HepG2 (cell line): Measurements from ENCODE around the gene LDLR. TPM values are rescaled to one million over a fixed set of nuclear protein-coding genes. Genes with fewer than 3 reads are reported as not detected.
A peak's percentile ranks its signal among the peaks of the same experiment; 100 is the strongest.

Experiments used
- ARNTL ChIP-seq: sonication (generic); formaldehyde crosslinking; IDR thresholded peaks from 2 replicates; pipeline ENCODE4 v1.4.0; 2020; ENCODE audit warnings: mild to moderate bottlenecking, missing genetic modification reagents
- GZF1 ChIP-seq: sonication (generic); formaldehyde crosslinking; IDR thresholded peaks from 2 replicates; pipeline ENCODE4 v1.5.1; 2020; ENCODE audit warnings: mild to moderate bottlenecking, missing genetic modification reagents
- HNRNPL ChIP-seq: fragments of 200-400 bp; formaldehyde crosslinking; IDR thresholded peaks from 2 replicates; pipeline ENCODE4 v1.6.1; 2017; ENCODE audit warnings: mild to moderate bottlenecking, low read depth, low read length
- MLLT10 ChIP-seq: sonication (generic); formaldehyde crosslinking; IDR thresholded peaks from 2 replicates; pipeline ENCODE4 v1.4.0; 2020; ENCODE audit warnings: missing genetic modification reagents
- MTF1 ChIP-seq: sonication (generic); formaldehyde crosslinking; IDR thresholded peaks from 2 replicates; pipeline ENCODE4 v1.5.0; 2020; ENCODE audit warnings: missing genetic modification reagents
- PHF8 ChIP-seq: sonication (generic); formaldehyde crosslinking; IDR thresholded peaks from 2 replicates; pipeline ENCODE4 v1.5.0; 2020; ENCODE audit warnings: missing genetic modification reagents
- POLR2G ChIP-seq: fragments of 200-400 bp; formaldehyde crosslinking; IDR thresholded peaks from 2 replicates; pipeline ENCODE4 v1.6.1; 2018; ENCODE audit warnings: mild to moderate bottlenecking, low read depth, low read length, moderate library complexity
- ZNF235 ChIP-seq: sonication (generic); formaldehyde crosslinking; IDR thresholded peaks from 2 replicates; pipeline ENCODE4 v1.8.1; 2023; ENCODE audit warnings: mild to moderate bottlenecking, missing genetic modification reagents, borderline replicate concordance
- ZNF552 ChIP-seq: sonication (generic); formaldehyde crosslinking; IDR thresholded peaks from 2 replicates; pipeline ENCODE4 v1.9.0; 2022; ENCODE audit warnings: missing genetic modification reagents, mild to moderate bottlenecking, borderline replicate concordance
- ZNF556 ChIP-seq: sonication (generic); formaldehyde crosslinking; IDR thresholded peaks from 2 replicates; pipeline ENCODE4 v1.4.0; 2020; ENCODE audit warnings: mild to moderate bottlenecking, missing genetic modification reagents, borderline replicate concordance
- ZNF562 ChIP-seq: sonication (generic); formaldehyde crosslinking; IDR thresholded peaks from 2 replicates; pipeline ENCODE4 v1.8.0; 2022; ENCODE audit warnings: missing genetic modification reagents, borderline replicate concordance
- ZNF670 ChIP-seq: sonication (generic); formaldehyde crosslinking; IDR thresholded peaks from 2 replicates; pipeline ENCODE4 v1.8.0; 2022; ENCODE audit warnings: mild to moderate bottlenecking, missing genetic modification reagents, borderline replicate concordance
- ZNF841 ChIP-seq: sonication (generic); formaldehyde crosslinking; IDR thresholded peaks from 2 replicates; pipeline ENCODE4 v1.8.1; 2023; ENCODE audit warnings: missing genetic modification reagents, borderline replicate concordance
- ZSCAN31 ChIP-seq: sonication (generic); formaldehyde crosslinking; IDR thresholded peaks from 2 replicates; pipeline ENCODE4 v1.5.0; 2020; ENCODE audit warnings: low read depth, mild to moderate bottlenecking, missing genetic modification reagents
- ZSCAN9 ChIP-seq: IDR thresholded peaks from 2 replicates; pipeline ENCODE4 v1.6.1; 2016; ENCODE audit warnings: borderline replicate concordance
- ZZZ3 ChIP-seq: sonication (generic); formaldehyde crosslinking; IDR thresholded peaks from 2 replicates; pipeline ENCODE4 v1.4.0; 2020; ENCODE audit warnings: missing genetic modification reagents, mild to moderate bottlenecking, borderline replicate concordance
- polyA plus RNA-seq, 8 experiments: library from polyadenylated mRNA; depleted of rRNA in 3 of 8; stranded (reverse) in 7 of 8; unstranded in 1 of 8; fragments of >200 nt; fragmentation: Illumina TruSeq in 4 of 8; extraction: Trizol in 4 of 8; gene quantifications; 2 replicates each; pipeline versions ENCODE4 v1.2.1 to v1.2.3, GENCODE V29; 2011 to 2016; ENCODE audit warnings: low read depth in 4 of 8, missing spikeins in 1 of 8, mixed read lengths in 1 of 8; ENCODE audit not compliant: insufficient read depth in 1 of 8
- total RNA-seq, 5 experiments: library from RNA; depleted of rRNA; stranded (reverse); fragments of >200 nt; fragmentation: Illumina TruSeq; extraction: Trizol; gene quantifications; 2 replicates each; pipeline ENCODE4 v1.2.3, GENCODE V29; 2016; ENCODE audit warnings: low read depth in 1 of 5
- TF ChIP-seq, protein P1 (sequence below): sonication (generic); formaldehyde crosslinking; IDR thresholded peaks from 2 replicates; pipeline ENCODE4 v1.4.0; 2020; ENCODE audit warnings: low read depth, mild to moderate bottlenecking, missing genetic modification reagents
- TF ChIP-seq, protein P2 (sequence below): sonication (generic); formaldehyde crosslinking; IDR thresholded peaks from 2 replicates; pipeline ENCODE4 v1.8.0; 2022; ENCODE audit warnings: low read depth, missing genetic modification reagents
- TF ChIP-seq, protein P3 (sequence below): sonication (generic); formaldehyde crosslinking; IDR thresholded peaks from 2 replicates; pipeline ENCODE4 v1.4.0; 2020; ENCODE audit warnings: mild to moderate bottlenecking, missing genetic modification reagents
- TF ChIP-seq, protein P4 (sequence below): sonication (generic); formaldehyde crosslinking; IDR thresholded peaks from 2 replicates; pipeline ENCODE4 v1.9.0; 2022; ENCODE audit warnings: missing genetic modification reagents, mild to moderate bottlenecking, borderline replicate concordance
- TF ChIP-seq, protein P5 (sequence below), 2 experiments: IDR thresholded peaks; 2 replicates each; pipeline ENCODE4 v1.6.1; 2011 to 2012; ENCODE audit warnings: low read length in 2 of 2, borderline replicate concordance in 1 of 2, low read depth in 1 of 2, mild to moderate bottlenecking in 1 of 2, moderate library complexity in 1 of 2

LDLR gene
- total and polyA plus RNA-seq, 2 of the 13 experiments (the other 11 are each of a cell fraction or from before 2014, with no cell fraction given): 51.6 to 92.5 TPM

DNA sequence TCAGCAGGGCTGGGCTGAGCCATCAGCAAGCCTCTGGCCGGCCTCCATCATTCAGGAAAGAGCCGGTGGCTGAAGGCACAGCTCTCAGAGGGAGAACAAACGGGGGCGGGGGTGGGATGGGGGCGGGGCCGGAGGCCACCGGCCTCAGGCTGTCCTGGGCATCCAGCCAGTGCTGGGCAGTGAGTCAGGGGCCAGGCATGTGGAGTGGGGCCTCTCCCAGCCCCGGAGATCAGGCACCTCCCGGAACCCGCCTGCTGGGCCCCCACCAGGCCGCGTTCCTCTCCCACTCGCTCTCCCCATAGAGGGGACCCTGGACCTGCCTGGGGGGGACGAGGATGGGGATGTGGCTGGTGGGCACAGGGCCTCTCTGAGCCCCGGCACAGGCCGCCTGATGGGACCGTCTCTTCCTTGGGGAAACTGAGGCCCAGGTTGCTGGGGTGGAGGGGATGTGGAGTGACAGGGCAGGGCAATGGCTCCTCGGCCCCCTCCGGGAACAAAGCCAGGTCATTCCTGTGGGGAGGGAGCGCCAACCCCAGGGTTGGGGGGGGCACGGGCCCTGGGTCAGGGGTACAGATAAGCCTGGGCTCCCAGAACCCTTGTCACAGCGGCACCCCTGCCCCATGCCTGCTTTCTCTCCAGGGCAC lies 53.4 kb downstream of the LDLR start (continued):
- no peak for TF ChIP-seq HNRNPL
- no peak for TF ChIP-seq MLLT10 (CRISPR knock-in tag)
- TF ChIP-seq, protein P1, sequence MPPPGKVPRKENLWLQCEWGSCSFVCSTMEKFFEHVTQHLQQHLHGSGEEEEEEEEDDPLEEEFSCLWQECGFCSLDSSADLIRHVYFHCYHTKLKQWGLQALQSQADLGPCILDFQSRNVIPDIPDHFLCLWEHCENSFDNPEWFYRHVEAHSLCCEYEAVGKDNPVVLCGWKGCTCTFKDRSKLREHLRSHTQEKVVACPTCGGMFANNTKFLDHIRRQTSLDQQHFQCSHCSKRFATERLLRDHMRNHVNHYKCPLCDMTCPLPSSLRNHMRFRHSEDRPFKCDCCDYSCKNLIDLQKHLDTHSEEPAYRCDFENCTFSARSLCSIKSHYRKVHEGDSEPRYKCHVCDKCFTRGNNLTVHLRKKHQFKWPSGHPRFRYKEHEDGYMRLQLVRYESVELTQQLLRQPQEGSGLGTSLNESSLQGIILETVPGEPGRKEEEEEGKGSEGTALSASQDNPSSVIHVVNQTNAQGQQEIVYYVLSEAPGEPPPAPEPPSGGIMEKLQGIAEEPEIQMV (CRISPR knock-in tag): peak; percentile 8; the same call in 1 of the 2 replicates
- no peak for TF ChIP-seq ZSCAN31
- no peak for TF ChIP-seq ZNF841 (CRISPR knock-in tag)
- TF ChIP-seq, protein P2, sequence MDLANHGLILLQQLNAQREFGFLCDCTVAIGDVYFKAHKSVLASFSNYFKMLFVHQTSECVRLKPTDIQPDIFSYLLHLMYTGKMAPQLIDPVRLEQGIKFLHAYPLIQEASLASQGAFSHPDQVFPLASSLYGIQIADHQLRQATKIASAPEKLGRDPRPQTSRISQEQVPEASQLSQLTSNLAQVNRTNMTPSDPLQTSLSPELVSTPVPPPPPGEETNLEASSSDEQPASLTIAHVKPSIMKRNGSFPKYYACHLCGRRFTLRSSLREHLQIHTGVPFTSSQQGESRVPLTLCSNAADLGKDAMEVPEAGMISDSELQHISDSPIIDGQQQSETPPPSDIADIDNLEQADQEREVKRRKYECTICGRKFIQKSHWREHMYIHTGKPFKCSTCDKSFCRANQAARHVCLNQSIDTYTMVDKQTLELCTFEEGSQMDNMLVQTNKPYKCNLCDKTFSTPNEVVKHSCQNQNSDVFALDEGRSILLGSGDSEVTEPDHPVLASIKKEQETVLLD (CRISPR knock-in tag): no peak
- no peak for TF ChIP-seq ZNF670 (CRISPR knock-in tag)
- TF ChIP-seq ZZZ3 (CRISPR knock-in tag): no peak
- TF ChIP-seq POLR2G: no peak; the same call in 1 of the 2 replicates
- no peak for TF ChIP-seq PHF8 (CRISPR knock-in tag)
- TF ChIP-seq ZSCAN9 (CRISPR knock-in tag): no peak; the same call in 1 of the 2 replicates
- no peak for TF ChIP-seq ZNF556 (CRISPR knock-in tag)
- TF ChIP-seq ZNF562 (CRISPR knock-in tag): no peak
- TF ChIP-seq ARNTL (CRISPR knock-in tag): no peak; the same call in 1 of the 2 replicates
- TF ChIP-seq ZNF552 (CRISPR knock-in tag): no peak
- TF ChIP-seq ZNF235 (CRISPR knock-in tag): no peak
- TF ChIP-seq, protein P3, sequence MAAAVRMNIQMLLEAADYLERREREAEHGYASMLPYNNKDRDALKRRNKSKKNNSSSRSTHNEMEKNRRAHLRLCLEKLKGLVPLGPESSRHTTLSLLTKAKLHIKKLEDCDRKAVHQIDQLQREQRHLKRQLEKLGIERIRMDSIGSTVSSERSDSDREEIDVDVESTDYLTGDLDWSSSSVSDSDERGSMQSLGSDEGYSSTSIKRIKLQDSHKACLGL (CRISPR knock-in tag): peak; percentile 61; the same call in 1 of the 2 replicates
- TF ChIP-seq, protein P4, sequence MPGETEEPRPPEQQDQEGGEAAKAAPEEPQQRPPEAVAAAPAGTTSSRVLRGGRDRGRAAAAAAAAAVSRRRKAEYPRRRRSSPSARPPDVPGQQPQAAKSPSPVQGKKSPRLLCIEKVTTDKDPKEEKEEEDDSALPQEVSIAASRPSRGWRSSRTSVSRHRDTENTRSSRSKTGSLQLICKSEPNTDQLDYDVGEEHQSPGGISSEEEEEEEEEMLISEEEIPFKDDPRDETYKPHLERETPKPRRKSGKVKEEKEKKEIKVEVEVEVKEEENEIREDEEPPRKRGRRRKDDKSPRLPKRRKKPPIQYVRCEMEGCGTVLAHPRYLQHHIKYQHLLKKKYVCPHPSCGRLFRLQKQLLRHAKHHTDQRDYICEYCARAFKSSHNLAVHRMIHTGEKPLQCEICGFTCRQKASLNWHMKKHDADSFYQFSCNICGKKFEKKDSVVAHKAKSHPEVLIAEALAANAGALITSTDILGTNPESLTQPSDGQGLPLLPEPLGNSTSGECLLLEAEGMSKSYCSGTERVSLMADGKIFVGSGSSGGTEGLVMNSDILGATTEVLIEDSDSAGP (CRISPR knock-in tag): no peak
- TF ChIP-seq, protein P5, sequence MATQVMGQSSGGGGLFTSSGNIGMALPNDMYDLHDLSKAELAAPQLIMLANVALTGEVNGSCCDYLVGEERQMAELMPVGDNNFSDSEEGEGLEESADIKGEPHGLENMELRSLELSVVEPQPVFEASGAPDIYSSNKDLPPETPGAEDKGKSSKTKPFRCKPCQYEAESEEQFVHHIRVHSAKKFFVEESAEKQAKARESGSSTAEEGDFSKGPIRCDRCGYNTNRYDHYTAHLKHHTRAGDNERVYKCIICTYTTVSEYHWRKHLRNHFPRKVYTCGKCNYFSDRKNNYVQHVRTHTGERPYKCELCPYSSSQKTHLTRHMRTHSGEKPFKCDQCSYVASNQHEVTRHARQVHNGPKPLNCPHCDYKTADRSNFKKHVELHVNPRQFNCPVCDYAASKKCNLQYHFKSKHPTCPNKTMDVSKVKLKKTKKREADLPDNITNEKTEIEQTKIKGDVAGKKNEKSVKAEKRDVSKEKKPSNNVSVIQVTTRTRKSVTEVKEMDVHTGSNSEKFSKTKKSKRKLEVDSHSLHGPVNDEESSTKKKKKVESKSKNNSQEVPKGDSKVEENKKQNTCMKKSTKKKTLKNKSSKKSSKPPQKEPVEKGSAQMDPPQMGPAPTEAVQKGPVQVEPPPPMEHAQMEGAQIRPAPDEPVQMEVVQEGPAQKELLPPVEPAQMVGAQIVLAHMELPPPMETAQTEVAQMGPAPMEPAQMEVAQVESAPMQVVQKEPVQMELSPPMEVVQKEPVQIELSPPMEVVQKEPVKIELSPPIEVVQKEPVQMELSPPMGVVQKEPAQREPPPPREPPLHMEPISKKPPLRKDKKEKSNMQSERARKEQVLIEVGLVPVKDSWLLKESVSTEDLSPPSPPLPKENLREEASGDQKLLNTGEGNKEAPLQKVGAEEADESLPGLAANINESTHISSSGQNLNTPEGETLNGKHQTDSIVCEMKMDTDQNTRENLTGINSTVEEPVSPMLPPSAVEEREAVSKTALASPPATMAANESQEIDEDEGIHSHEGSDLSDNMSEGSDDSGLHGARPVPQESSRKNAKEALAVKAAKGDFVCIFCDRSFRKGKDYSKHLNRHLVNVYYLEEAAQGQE (IDR thresholded peaks at IDR 0.05; ENCODE audit: borderline replicate concordance in 1 of 2, low read depth in 1 of 2, low read length in 2 of 2): no peak
- no peak for TF ChIP-seq GZF1 (CRISPR knock-in tag)
- TF ChIP-seq MTF1 (CRISPR knock-in tag): no peak
